Glomerular endothelial cell (primary cell): ENCODE results near the gene C2orf15. TPM values are rescaled to one million over a fixed set of nuclear protein-coding genes. Genes with fewer than 3 reads are reported as not detected.
"Not testable (repeated sequence)": the region's sequence is repeated elsewhere in the genome, so short reads cannot be mapped to it uniquely, and the experiment has no call there.

Experiments used
- DNase-seq: peaks from one replicate; pipeline ENCODE4 v3.0.0-alpha.2; 2011; ENCODE audit warnings: low read depth, low spot score; ENCODE audit errors: extremely low read depth
- total RNA-seq: library from RNA; depleted of rRNA; stranded (reverse); fragments of >200 nt; gene quantifications from 2 replicates; pipeline ENCODE4 v1.2.3, GENCODE V29; 2015

Gene C2orf15
- total RNA-seq, result 0.41 TPM in 1 of 2 replicates, not detected in the other

- DNase-seq, result no peak
Observed at GRCh38 chr2:99141110-99142108, at the start of gene C2orf15. Gene C2orf15, plus strand, starts transcription at chr2:99141707. Its CDS starts 8,852 bp downstream, at chr2:99150559.

- DNase-seq, result no peak
Observed at GRCh38 chr2:99096728-99097127, 44.8 kb upstream of the C2orf15 start.

GRCh38 chr2:99101697-99102096, 39.8 kb upstream of the C2orf15 start:
- no peak for DNase-seq

GRCh38 chr2:99104006-99104405, 37.5 kb upstream of the C2orf15 start:
- DNase-seq, result no peak

- no peak for DNase-seq
Observed at GRCh38 chr2:99106913-99107312, 34.6 kb upstream of the C2orf15 start.

- DNase-seq, result no peak
Observed at GRCh38 chr2:99111236-99111635, 30.3 kb upstream of the C2orf15 start.

- no peak for DNase-seq
Observed at GRCh38 chr2:99111945-99112344, 29.6 kb upstream of the C2orf15 start.

GRCh38 chr2:99112617-99113016, 28.9 kb upstream of the C2orf15 start:
- DNase-seq, result no peak

- no peak for DNase-seq
Observed at GRCh38 chr2:99127981-99128380, 13.5 kb upstream of the C2orf15 start.

GRCh38 chr2:99135044-99135556, 6.4 kb upstream of the C2orf15 start:
- not testable (repeated sequence) for DNase-seq

- no peak for DNase-seq
Observed at GRCh38 chr2:99139003-99139402, 2.5 kb upstream of the C2orf15 start.

- DNase-seq, result no peak
Observed at GRCh38 chr2:99140056-99140859, 1.2 kb upstream of the C2orf15 start.

GRCh38 chr2:99140860-99141109, 722 bp upstream of the C2orf15 start:
- no peak for DNase-seq

GRCh38 chr2:99150706-99151105, 9.2 kb downstream of the C2orf15 start:
- no peak for DNase-seq

- no peak for DNase-seq
Observed at GRCh38 chr2:99152199-99152895, 10.8 kb downstream of the C2orf15 start.

GRCh38 chr2:99153921-99154604, 12.6 kb downstream of the C2orf15 start:
- no peak for DNase-seq

- peak; percentile 36 for DNase-seq
Observed at GRCh38 chr2:99154643-99155536, 13.4 kb downstream of the C2orf15 start, which contains the start of the genes LIPT1 and TSGA10. Gene LIPT1, plus strand, starts transcription at chr2:99154967. Its CDS starts 6,991 bp downstream, at chr2:99161958. Gene TSGA10, minus strand, starts transcription at chr2:99154942. Its CDS starts 45,503 bp downstream, at chr2:99109439.

GRCh38 chr2:99156891-99157290, 15.4 kb downstream of the C2orf15 start:
- DNase-seq, result no peak

- DNase-seq, result no peak
Observed at GRCh38 chr2:99158599-99158998, 17.1 kb downstream of the C2orf15 start.
